Measurements from ENCODE around the gene OR1J1.
A peak's percentile ranks its signal among the peaks of the same experiment; 100 is the strongest.

Gene OR1J1

DNA sequence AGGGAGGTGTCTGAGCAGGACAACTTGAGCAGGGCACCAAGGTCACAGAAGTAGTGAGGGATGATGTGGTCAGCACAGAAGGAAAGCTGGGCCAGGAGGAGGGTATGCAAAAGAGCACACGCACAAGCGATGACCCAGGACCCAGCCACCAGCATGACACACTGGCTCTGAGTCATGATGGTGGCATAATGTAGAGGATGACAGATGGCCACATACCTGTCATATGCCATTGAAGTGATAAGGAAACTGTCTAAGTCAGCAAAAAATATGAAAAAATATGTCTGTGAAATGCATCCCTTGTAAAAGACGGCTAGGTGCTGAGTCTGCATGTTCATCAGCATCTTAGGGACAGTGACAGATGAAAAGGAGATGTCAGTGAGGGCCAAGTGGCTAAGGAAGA is 380 bp downstream of the OR1J1 start:
- Histone ChIP-seq H3K9ac (ENCODE audit: low read length in 5 of 5) (no peak overlapping the region), H3K36me3 (ENCODE audit: control insufficient read depth in 5 of 5, insufficient read depth in 5 of 5, low read length in 5 of 5) (no peaks in the 10 kb centered on the region), H3K4me3 (ENCODE audit: low read depth in 1 of 5, low read length in 5 of 5) (no peak overlapping the region), H3K27me3 (ENCODE audit: control insufficient read depth in 5 of 5, insufficient read depth in 4 of 5, low read length in 5 of 5) (peaks cover 0 to 9% (median 0%) of the 10 kb centered on the region in 5 donors), H3K27ac (ENCODE audit: low read depth, low read length) (no peak overlapping the region), H3K9me3 (ENCODE audit: control insufficient read depth in 5 of 5, low read length in 5 of 5) (no peaks in the 10 kb centered on the region), H3K4me1 (ENCODE audit: control insufficient read depth in 5 of 5, insufficient read depth in 5 of 5, low read length in 5 of 5) (no peaks in the 10 kb centered on the region)

DNA sequence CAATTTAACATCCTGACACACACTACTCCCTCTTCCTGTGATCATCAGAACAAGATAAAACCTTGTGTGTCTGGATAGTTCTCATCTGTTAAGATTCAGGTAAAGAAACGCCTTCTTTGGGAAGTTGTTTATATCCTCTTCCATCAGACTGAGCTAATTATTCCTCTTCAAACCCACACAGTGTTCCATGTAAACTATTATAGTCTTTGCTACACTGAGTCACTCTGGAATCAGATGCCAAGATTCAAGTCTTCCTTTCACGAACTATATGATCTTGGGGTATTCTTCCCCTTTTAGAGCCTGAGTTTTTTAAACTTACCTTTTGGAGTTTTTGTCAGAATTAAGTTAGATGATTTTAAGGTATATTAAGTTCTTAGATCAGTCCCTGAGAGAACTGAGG is 2.0 kb downstream of the OR1J1 start:
- Histone ChIP-seq H3K4me1 (ENCODE audit: control insufficient read depth in 5 of 5, insufficient read depth in 5 of 5, low read length in 5 of 5) (no peaks in the 10 kb centered on the region), H3K9ac (ENCODE audit: low read length in 5 of 5) (no peak overlapping the region), H3K27ac (ENCODE audit: low read depth, low read length) (no peak overlapping the region), H3K36me3 (ENCODE audit: control insufficient read depth in 5 of 5, insufficient read depth in 5 of 5, low read length in 5 of 5) (no peaks in the 10 kb centered on the region), H3K4me3 (ENCODE audit: low read depth in 1 of 5, low read length in 5 of 5) (no peak overlapping the region), H3K27me3 (ENCODE audit: control insufficient read depth in 5 of 5, insufficient read depth in 4 of 5, low read length in 5 of 5) (peaks cover 0 to 7% (median 0%) of the 10 kb centered on the region in 5 donors), H3K9me3 (ENCODE audit: control insufficient read depth in 5 of 5, low read length in 5 of 5) (no peaks in the 10 kb centered on the region)

DNA sequence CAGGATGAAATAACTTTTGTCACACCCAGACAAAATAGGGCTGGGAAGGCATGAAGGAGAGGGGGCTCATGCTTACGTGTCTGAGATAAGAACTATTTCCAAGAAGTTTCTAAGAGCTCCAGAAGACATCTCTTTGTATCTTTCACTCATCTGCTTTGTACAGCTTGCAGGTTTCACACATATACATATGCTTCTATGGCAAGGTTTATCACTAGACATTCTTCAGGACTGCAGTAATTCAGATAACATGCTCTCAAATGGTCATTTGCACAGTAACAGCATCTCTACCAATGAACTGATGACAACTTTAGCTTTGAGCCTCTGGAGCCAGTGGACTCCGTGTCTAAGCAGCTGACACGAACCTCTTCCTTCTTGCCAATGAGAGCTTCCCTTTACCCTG is 3.2 kb downstream of the OR1J1 start:
- H3K4me3 ChIP-seq (ENCODE audit: low read depth in 1 of 5, low read length in 5 of 5), result no peak overlapping the region
- H3K36me3 ChIP-seq (ENCODE audit: control insufficient read depth in 5 of 5, insufficient read depth in 5 of 5, low read length in 5 of 5), result no peaks in the 10 kb centered on the region
- H3K9ac ChIP-seq (ENCODE audit: low read length in 5 of 5), result no peak overlapping the region
- no peaks in the 10 kb centered on the region for H3K9me3 ChIP-seq (ENCODE audit: control insufficient read depth in 5 of 5, low read length in 5 of 5)
- H3K27me3 ChIP-seq (ENCODE audit: control insufficient read depth in 5 of 5, insufficient read depth in 4 of 5, low read length in 5 of 5), result peaks cover 0 to 7% (median 0%) of the 10 kb centered on the region in 5 donors
- no peak overlapping the region for H3K27ac ChIP-seq (ENCODE audit: low read depth, low read length)
- H3K4me1 ChIP-seq (ENCODE audit: control insufficient read depth in 5 of 5, insufficient read depth in 5 of 5, low read length in 5 of 5), result no peaks in the 10 kb centered on the region

DNA sequence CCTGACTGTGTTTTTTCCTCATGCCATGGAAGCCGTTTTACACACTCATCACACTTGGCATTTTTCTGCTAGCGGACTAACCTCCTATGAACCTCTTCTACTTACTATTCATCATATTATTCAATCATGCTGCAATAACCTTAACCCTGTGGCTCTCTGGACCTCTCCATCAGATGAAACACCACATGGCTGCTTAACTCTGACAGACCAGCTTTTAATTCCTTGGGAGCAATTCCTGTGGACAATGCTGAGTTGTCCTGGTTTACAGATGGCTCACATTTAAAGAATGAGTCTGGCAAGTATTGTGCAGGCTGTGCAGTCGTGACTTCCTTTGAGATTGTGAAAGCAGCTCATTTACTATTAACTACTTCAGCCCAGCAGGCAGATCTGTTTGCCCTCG is 9.0 kb downstream of the OR1J1 start:
- Histone ChIP-seq H3K4me3 (ENCODE audit: low read depth in 1 of 5, low read length in 5 of 5) (no peak overlapping the region), H3K36me3 (ENCODE audit: control insufficient read depth in 5 of 5, insufficient read depth in 5 of 5, low read length in 5 of 5) (no peaks in the 10 kb centered on the region)

DNA sequence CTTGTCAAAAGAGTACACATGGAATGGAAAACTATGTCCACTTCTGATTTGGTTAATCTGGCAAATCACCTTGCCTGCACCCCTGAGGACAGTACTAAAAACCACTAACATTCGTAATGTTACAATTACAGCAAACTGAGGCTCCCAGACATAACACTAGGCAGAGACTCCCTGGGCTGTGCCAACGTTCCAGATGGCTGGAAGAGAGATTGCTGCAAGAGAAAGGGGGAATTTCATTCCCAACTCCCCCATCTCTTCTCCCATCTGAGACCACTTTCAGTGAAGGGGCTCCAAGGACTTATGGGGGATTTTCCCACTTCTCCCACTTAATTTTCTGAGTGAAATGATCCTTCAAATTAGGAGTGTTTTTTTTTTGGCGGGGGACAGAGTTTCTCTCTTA is 11.3 kb downstream of the OR1J1 start:
- no peak overlapping the region for H3K9ac ChIP-seq (ENCODE audit: low read length in 5 of 5)
- H3K4me3 ChIP-seq (ENCODE audit: low read depth in 1 of 5, low read length in 5 of 5), result no peak overlapping the region
- H3K27ac ChIP-seq (ENCODE audit: low read depth, low read length), result no peak overlapping the region
- H3K4me1 ChIP-seq (ENCODE audit: control insufficient read depth in 5 of 5, insufficient read depth in 5 of 5, low read length in 5 of 5), result peaks cover 0 to 14% (median 13%) of the 10 kb centered on the region in 5 donors
- no peaks in the 10 kb centered on the region for H3K9me3 ChIP-seq (ENCODE audit: control insufficient read depth in 5 of 5, low read length in 5 of 5)
- no peaks in the 10 kb centered on the region for H3K36me3 ChIP-seq (ENCODE audit: control insufficient read depth in 5 of 5, insufficient read depth in 5 of 5, low read length in 5 of 5)
- H3K27me3 ChIP-seq (ENCODE audit: control insufficient read depth in 5 of 5, insufficient read depth in 4 of 5, low read length in 5 of 5), result peaks cover 0 to 3% (median 0%) of the 10 kb centered on the region in 5 donors

More for the DNA sequence above, 9.0 kb downstream of the OR1J1 start:
- Histone ChIP-seq H3K9me3 (ENCODE audit: control insufficient read depth in 5 of 5, low read length in 5 of 5) (no peaks in the 10 kb centered on the region), H3K27me3 (ENCODE audit: control insufficient read depth in 5 of 5, insufficient read depth in 4 of 5, low read length in 5 of 5) (peaks cover 0 to under 1% (median 0%) of the 10 kb centered on the region in 5 donors), H3K9ac (ENCODE audit: low read length in 5 of 5) (no peak overlapping the region), H3K27ac (ENCODE audit: low read depth, low read length) (no peak overlapping the region), H3K4me1 (ENCODE audit: control insufficient read depth in 5 of 5, insufficient read depth in 5 of 5, low read length in 5 of 5) (peaks cover 0 to 14% (median 13%) of the 10 kb centered on the region in 5 donors)

DNA sequence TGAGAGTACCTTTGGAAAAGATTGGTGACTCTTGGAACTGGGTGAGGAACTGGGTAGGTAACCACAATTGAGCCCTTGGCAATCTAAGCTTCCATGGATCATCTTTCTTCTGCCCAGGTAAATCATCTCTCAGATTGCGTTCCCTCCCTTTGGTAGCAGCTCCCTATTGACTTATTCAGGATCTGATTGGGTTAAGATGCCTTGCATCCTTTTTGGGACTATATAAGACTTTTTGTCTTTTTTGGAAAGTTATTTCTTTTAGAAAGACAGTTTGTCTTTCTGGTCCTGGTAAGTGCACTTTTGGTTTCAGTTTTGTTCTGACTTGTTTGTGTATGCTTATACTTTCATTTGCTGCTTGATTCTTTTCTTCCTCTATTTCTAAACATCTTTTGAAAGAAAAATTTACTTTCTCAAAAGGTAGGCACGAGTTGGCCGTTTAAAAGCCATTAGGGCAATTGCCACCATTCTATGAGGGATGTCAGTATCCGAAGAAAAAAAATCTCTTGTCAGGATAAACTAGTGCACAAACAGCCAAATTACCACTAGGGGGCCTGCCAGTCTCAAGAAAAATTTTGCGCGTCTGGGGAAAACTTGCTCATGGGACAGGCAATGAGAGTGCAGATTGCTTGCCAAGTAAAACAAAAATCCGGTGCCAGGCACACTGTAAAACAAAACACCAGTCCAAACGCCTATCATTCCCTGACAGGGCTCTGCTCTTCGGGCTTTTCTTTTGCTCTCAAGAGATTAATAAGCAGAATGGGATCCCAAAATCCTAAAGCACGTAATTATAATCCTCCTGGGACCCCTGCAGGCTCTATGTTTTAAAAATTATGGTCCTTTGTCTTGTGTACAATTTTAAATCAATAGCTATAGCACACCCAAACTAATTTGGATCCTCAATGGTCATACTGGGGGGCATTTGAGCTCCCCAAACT is 12.8 kb downstream of the OR1J1 start:
- H3K4me3 ChIP-seq (ENCODE audit: low read depth in 1 of 5, low read length in 5 of 5), result peak overlapping the region; percentile 40 to 73 (median 65)
- H3K9ac ChIP-seq (ENCODE audit: low read length in 5 of 5), result peak overlapping the region in 3 of 5 donors; percentile 41 to 51 (median 45)
- H3K36me3 ChIP-seq (ENCODE audit: control insufficient read depth in 5 of 5, insufficient read depth in 5 of 5, low read length in 5 of 5), result no peaks in the 10 kb centered on the region
- H3K27ac ChIP-seq (ENCODE audit: low read depth, low read length), result no peak overlapping the region
- H3K27me3 ChIP-seq (ENCODE audit: control insufficient read depth in 5 of 5, insufficient read depth in 4 of 5, low read length in 5 of 5), result peaks cover 0 to 3% (median 0%) of the 10 kb centered on the region in 5 donors
- no peaks in the 10 kb centered on the region for H3K9me3 ChIP-seq (ENCODE audit: control insufficient read depth in 5 of 5, low read length in 5 of 5)
- H3K4me1 ChIP-seq (ENCODE audit: control insufficient read depth in 5 of 5, insufficient read depth in 5 of 5, low read length in 5 of 5), result peaks cover 0 to 14% (median 13%) of the 10 kb centered on the region in 5 donors

DNA sequence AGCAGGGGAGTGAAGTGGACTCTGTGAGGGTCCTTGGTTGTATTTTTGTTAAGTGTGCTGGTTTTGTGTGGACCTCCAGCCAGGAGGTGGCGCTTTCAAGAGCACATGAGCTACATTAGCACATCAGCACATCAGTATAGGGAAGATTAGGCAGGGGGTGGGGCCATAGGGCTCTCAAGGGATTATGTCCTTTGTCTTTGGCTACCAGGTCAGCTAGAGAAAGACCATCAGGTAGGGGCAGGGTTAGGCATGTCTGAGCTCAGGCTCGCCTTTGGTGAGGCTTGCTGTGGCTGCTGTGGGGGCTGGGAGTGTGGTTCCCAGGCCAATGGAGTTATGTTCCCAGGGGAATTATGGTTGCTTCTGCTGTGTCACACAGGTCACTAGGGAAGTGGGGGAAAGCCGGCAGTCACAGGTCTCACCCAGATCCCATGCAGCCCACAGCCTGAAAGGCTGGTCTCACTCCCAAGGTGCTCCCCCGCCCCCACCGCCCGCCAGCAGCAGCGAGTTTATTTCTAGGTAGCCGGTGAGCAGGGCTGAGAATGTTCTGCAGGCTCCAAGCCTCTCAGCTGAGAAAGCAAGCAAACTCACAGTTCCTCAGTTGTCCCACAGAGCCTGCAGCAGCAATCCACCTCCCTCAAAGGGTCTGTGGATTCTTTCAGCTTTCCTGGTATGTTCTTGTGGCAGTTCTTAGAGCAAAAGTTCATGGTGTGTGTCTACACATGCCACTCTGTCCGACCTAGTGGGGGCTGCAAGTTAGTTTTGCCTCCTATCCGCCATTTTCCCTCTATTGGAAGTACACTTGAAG is 13.7 kb downstream of the OR1J1 start:
- peaks cover 0 to 14% (median 13%) of the 10 kb centered on the region in 5 donors for H3K4me1 ChIP-seq (ENCODE audit: control insufficient read depth in 5 of 5, insufficient read depth in 5 of 5, low read length in 5 of 5)
- H3K36me3 ChIP-seq (ENCODE audit: control insufficient read depth in 5 of 5, insufficient read depth in 5 of 5, low read length in 5 of 5), result no peaks in the 10 kb centered on the region
- no peaks in the 10 kb centered on the region for H3K9me3 ChIP-seq (ENCODE audit: control insufficient read depth in 5 of 5, low read length in 5 of 5)
- H3K27me3 ChIP-seq (ENCODE audit: control insufficient read depth in 5 of 5, insufficient read depth in 4 of 5, low read length in 5 of 5), result peaks cover 0 to 3% (median 2%) of the 10 kb centered on the region in 5 donors
- H3K27ac ChIP-seq (ENCODE audit: low read depth, low read length), result no peak overlapping the region
- peak overlapping the region in 1 of 5 donors; percentile 4 for H3K9ac ChIP-seq (ENCODE audit: low read length in 5 of 5)
- H3K4me3 ChIP-seq (ENCODE audit: low read depth in 1 of 5, low read length in 5 of 5), result peak overlapping the region; percentile 40 to 73 (median 65)

DNA sequence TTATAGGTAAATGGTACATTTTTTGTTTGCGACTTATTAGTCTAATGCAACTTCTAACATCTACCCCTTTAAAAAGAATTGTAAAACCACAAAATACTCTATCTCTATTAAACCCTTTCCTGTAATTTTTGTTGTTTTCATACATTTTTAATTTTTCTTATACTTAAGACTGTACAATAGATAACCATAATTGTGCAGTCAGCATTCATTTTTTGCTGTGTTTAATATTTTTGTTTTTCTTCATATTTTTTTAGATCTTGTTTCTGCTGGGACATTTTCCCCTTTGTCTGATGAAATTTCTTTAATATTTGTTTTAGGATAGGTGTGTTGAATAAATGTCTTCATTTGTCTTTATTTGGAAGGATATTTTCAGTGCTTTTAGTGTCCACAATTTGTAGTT is 19.9 kb downstream of the OR1J1 start:
- H3K27ac ChIP-seq (ENCODE audit: low read depth, low read length), result no peak overlapping the region
- no peaks in the 10 kb centered on the region for H3K9me3 ChIP-seq (ENCODE audit: control insufficient read depth in 5 of 5, low read length in 5 of 5)
- H3K4me1 ChIP-seq (ENCODE audit: control insufficient read depth in 5 of 5, insufficient read depth in 5 of 5, low read length in 5 of 5), result no peaks in the 10 kb centered on the region
- H3K9ac ChIP-seq (ENCODE audit: low read length in 5 of 5), result no peak overlapping the region
- no peaks in the 10 kb centered on the region for H3K36me3 ChIP-seq (ENCODE audit: control insufficient read depth in 5 of 5, insufficient read depth in 5 of 5, low read length in 5 of 5)
- no peak overlapping the region for H3K4me3 ChIP-seq (ENCODE audit: low read depth in 1 of 5, low read length in 5 of 5)
- peaks cover 0 to 5% (median 0%) of the 10 kb centered on the region in 5 donors for H3K27me3 ChIP-seq (ENCODE audit: control insufficient read depth in 5 of 5, insufficient read depth in 4 of 5, low read length in 5 of 5)

DNA sequence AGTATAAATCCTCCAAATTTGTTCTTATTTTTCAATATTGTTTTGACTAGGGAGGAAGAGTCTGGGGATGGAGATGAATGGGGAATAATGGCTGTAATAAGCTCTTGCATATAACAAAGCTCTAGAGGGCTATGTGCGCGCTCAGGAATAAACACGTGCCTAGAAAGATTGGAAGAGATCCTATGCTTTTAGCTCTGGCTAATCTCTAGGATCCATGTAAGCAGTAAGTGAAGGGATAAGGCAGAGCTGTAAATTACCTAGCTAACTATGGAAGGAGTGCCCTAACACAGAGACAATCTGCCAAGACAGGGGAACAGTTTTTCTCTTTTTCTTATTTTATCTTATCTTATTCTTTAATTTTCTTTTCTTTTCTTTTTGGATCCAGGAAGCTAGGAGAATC is 21.6 kb downstream of the OR1J1 start:
- no peak overlapping the region for H3K27ac ChIP-seq (ENCODE audit: low read depth, low read length)
- no peaks in the 10 kb centered on the region for H3K9me3 ChIP-seq (ENCODE audit: control insufficient read depth in 5 of 5, low read length in 5 of 5)
- H3K4me1 ChIP-seq (ENCODE audit: control insufficient read depth in 5 of 5, insufficient read depth in 5 of 5, low read length in 5 of 5), result no peaks in the 10 kb centered on the region
- peaks cover 0 to 5% (median 0%) of the 10 kb centered on the region in 5 donors for H3K27me3 ChIP-seq (ENCODE audit: control insufficient read depth in 5 of 5, insufficient read depth in 4 of 5, low read length in 5 of 5)
- no peak overlapping the region for H3K4me3 ChIP-seq (ENCODE audit: low read depth in 1 of 5, low read length in 5 of 5)
- H3K9ac ChIP-seq (ENCODE audit: low read length in 5 of 5), result no peak overlapping the region
- no peaks in the 10 kb centered on the region for H3K36me3 ChIP-seq (ENCODE audit: control insufficient read depth in 5 of 5, insufficient read depth in 5 of 5, low read length in 5 of 5)

DNA sequence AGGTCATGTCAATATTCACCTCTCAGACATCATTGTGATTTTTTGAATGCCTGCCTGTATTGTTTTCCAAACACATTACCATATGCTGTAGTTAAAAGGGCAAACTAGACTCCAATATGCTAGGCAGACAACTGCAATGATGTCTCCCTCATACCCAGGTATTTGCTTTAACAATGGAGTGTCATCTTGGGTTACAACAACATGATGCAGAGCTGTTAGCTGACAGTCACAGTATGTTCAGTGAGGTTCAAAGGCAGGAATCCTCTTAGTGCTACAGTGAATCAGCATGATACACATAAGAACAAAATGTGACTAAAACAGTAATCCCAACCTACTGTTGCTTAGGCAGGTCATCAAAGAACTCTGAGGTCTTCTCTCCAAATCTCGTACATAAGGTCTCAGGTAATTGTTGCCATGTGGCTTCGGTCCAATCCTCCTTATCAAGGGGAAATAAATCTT is 24.0 kb downstream of the OR1J1 start:
- Histone ChIP-seq H3K4me3 (ENCODE audit: low read depth in 1 of 5, low read length in 5 of 5) (no peak overlapping the region), H3K9me3 (ENCODE audit: control insufficient read depth in 5 of 5, low read length in 5 of 5) (no peaks in the 10 kb centered on the region), H3K9ac (ENCODE audit: low read length in 5 of 5) (no peak overlapping the region), H3K36me3 (ENCODE audit: control insufficient read depth in 5 of 5, insufficient read depth in 5 of 5, low read length in 5 of 5) (no peaks in the 10 kb centered on the region), H3K4me1 (ENCODE audit: control insufficient read depth in 5 of 5, insufficient read depth in 5 of 5, low read length in 5 of 5) (no peaks in the 10 kb centered on the region), H3K27ac (ENCODE audit: low read depth, low read length) (no peak overlapping the region), H3K27me3 (ENCODE audit: control insufficient read depth in 5 of 5, insufficient read depth in 4 of 5, low read length in 5 of 5) (peaks cover 0 to 2% (median 0%) of the 10 kb centered on the region in 5 donors)

All from subcutaneous abdominal adipose tissue (tissue), 5 donors.